H1 (cell line): ENCODE results near the gene PLCH2. TPM values are rescaled to one million over a fixed set of nuclear protein-coding genes. Genes with fewer than 3 reads are reported as not detected.

ENCODE experiments used
- CTCF ChIA-PET: fragments of 300-600 bp; sonication (Branson Sonifier 250); formaldehyde crosslinking; loops from one replicate; lab custom pipeline; 2021; ENCODE audit not compliant: partially characterized antibody; lab: Charles Lee
- POLR2A ChIA-PET: fragments of 300-600 bp; sonication (Branson Sonifier 250); formaldehyde crosslinking; loops from one replicate; lab custom pipeline; 2021; ENCODE audit warnings: inconsistent platforms; ENCODE audit not compliant: partially characterized antibody; lab: Charles Lee
- DNase-seq, 2 experiments: peaks; one replicate each; pipeline versions ENCODE4 v3.0.0 to v3.0.0-alpha.2; 2010 to 2022; ENCODE audit warnings: low spot score in 2 of 2, low read depth in 1 of 2, mixed read lengths in 1 of 2
- FAIRE-seq: peaks from 2 replicates; lab custom pipeline; 2011; peaks lifted over from hg19 to GRCh38; lab: Jason Lieb, UNC
- H2AFZ ChIP-seq: 2 replicates; pipeline ENCODE4 v1.8.1; 2012; ENCODE audit warnings: low read length, inconsistent platforms
- H2AK5ac ChIP-seq: 2 replicates; pipeline ENCODE4 v1.6.1; 2013; ENCODE audit warnings: low read depth, low read length
- H2BK120ac ChIP-seq: replicated peaks from 2 replicates; pipeline ENCODE3; 2013; ENCODE audit warnings: low read depth, low read length, inconsistent platforms
- H2BK12ac ChIP-seq: 2 replicates; pipeline ENCODE4 v1.6.1; 2013; ENCODE audit warnings: low read depth, low read length
- H2BK15ac ChIP-seq: 2 replicates; pipeline ENCODE4 v1.6.1; 2013; ENCODE audit warnings: low read length
- H2BK20ac ChIP-seq: 2 replicates; pipeline ENCODE4 v1.6.1; 2013; ENCODE audit warnings: low read length
- H2BK5ac ChIP-seq: 2 replicates; pipeline ENCODE4 v1.6.1; 2013; ENCODE audit warnings: low read depth, low read length
- H3K14ac ChIP-seq: 2 replicates; pipeline ENCODE4 v1.6.1; 2013; ENCODE audit warnings: inconsistent platforms; ENCODE audit not compliant: insufficient read length
- H3K18ac ChIP-seq: 2 replicates; pipeline ENCODE4 v1.6.1; 2013; ENCODE audit warnings: low read length; ENCODE audit errors: extremely low read depth
- H3K23ac ChIP-seq: 2 replicates; pipeline ENCODE4 v1.6.1; 2013; ENCODE audit warnings: inconsistent platforms; ENCODE audit not compliant: insufficient read length
- H3K23me2 ChIP-seq: 2 replicates; pipeline ENCODE4 v1.6.1; 2013; ENCODE audit warnings: low read depth, low read length
- H3K27ac ChIP-seq: 2 replicates; pipeline ENCODE4 v1.6.1; 2011; ENCODE audit warnings: low read depth, low read length, inconsistent platforms
- H3K27me3 ChIP-seq, 4 experiments: replicated peaks in 1 of 4; 1 replicate in 1 of 4; 2 replicates in 3 of 4; pipeline versions ENCODE4 v1.6.1 to v1.8.1; 2011 to 2013; ENCODE audit warnings: low read length in 3 of 4, mild to moderate bottlenecking in 3 of 4, inconsistent platforms in 2 of 4, mixed read lengths in 2 of 4, moderate library complexity in 1 of 4; ENCODE audit not compliant: control insufficient read depth in 3 of 4, insufficient read depth in 3 of 4; ENCODE audit errors: extremely low read depth in 1 of 4
- H3K36me3 ChIP-seq, 4 experiments: 2 replicates each; pipeline versions ENCODE4 v1.6.1 to v1.8.1; 2011 to 2013; ENCODE audit warnings: mild to moderate bottlenecking in 4 of 4, low read length in 3 of 4, moderate library complexity in 2 of 4, control low read depth in 1 of 4, inconsistent platforms in 1 of 4; ENCODE audit not compliant: insufficient read depth in 4 of 4, control insufficient read depth in 2 of 4
- H3K4ac ChIP-seq: replicated peaks from 2 replicates; pipeline ENCODE3; 2013; ENCODE audit warnings: low read length, low read depth, mixed read lengths, inconsistent platforms; ENCODE audit not compliant: insufficient read length
- H3K4me1 ChIP-seq, 4 experiments: replicated peaks in 1 of 4; 1 replicate in 1 of 4; 2 replicates in 3 of 4; pipeline versions ENCODE4 v1.6.1 to v1.8.1; 2011 to 2013; ENCODE audit warnings: low read length in 3 of 4, inconsistent platforms in 2 of 4, mixed read lengths in 1 of 4; ENCODE audit not compliant: insufficient read depth in 4 of 4, control insufficient read depth in 3 of 4
- H3K4me2 ChIP-seq, 2 experiments: 2 replicates each; pipeline versions ENCODE4 v1.6.1 to v1.8.1; 2011 to 2013; ENCODE audit warnings: low read depth in 2 of 2, low read length in 2 of 2, control low read depth in 1 of 2, inconsistent platforms in 1 of 2, mild to moderate bottlenecking in 1 of 2; ENCODE audit not compliant: insufficient read depth in 1 of 2
- H3K4me3 ChIP-seq, 4 experiments: fragments of 200-600, 300-600 bp in 1 of 4; sonication (generic), shearing (Covaris generic), sonication (Bioruptor Twin) in 1 of 4; 2 replicates each; pipeline versions ENCODE4 v1.5.1 to v1.8.1; 2011 to 2016; ENCODE audit warnings: low read length in 4 of 4, low read depth in 3 of 4, control low read depth in 2 of 4, inconsistent platforms in 2 of 4, mild to moderate bottlenecking in 2 of 4, mixed read lengths in 1 of 4, moderate library complexity in 1 of 4; ENCODE audit not compliant: insufficient read depth in 2 of 4; ENCODE audit errors: extremely low read depth in 1 of 4
- H3K56ac ChIP-seq: replicated peaks from 2 replicates; pipeline ENCODE3; 2013; ENCODE audit warnings: low read depth, mild to moderate bottlenecking, mixed read lengths, low read length, inconsistent platforms; ENCODE audit not compliant: insufficient read length
- H3K79me1 ChIP-seq: 2 replicates; pipeline ENCODE4 v1.6.1; 2013; ENCODE audit warnings: low read depth, low read length, control low read depth
- H3K79me2 ChIP-seq, 2 experiments: 2 replicates each; pipeline versions ENCODE4 v1.6.1 to v1.8.1; 2012 to 2013; ENCODE audit warnings: low read length in 2 of 2, mild to moderate bottlenecking in 2 of 2, inconsistent platforms in 1 of 2; ENCODE audit not compliant: insufficient read depth in 2 of 2, control insufficient read depth in 1 of 2
- H3K9ac ChIP-seq, 4 experiments: replicated peaks in 1 of 4; 1 replicate in 1 of 4; 2 replicates in 3 of 4; pipeline versions ENCODE4 v1.6.1 to v1.8.1; 2011 to 2013; ENCODE audit warnings: low read depth in 3 of 4, low read length in 3 of 4, control low read depth in 2 of 4, mild to moderate bottlenecking in 2 of 4, moderate library complexity in 2 of 4, inconsistent platforms in 1 of 4; ENCODE audit errors: extremely low read depth in 1 of 4
- H3K9me3 ChIP-seq, 2 experiments: 2 replicates each; pipeline versions ENCODE4 v1.6.1 to v1.8.1; 2012 to 2013; ENCODE audit warnings: mild to moderate bottlenecking in 2 of 2, moderate library complexity in 2 of 2, control low read depth in 1 of 2, inconsistent platforms in 1 of 2, low read depth in 1 of 2, low read length in 1 of 2, mixed read lengths in 1 of 2; ENCODE audit not compliant: insufficient read depth in 2 of 2
- H4K20me1 ChIP-seq, 2 experiments: replicated peaks in 1 of 2; 2 replicates each; pipeline versions ENCODE3 to v1.8.1; 2011 to 2013; ENCODE audit warnings: inconsistent platforms in 2 of 2, low read length in 2 of 2, mild to moderate bottlenecking in 1 of 2; ENCODE audit not compliant: insufficient read depth in 2 of 2, control insufficient read depth in 1 of 2
- H4K5ac ChIP-seq: 2 replicates; pipeline ENCODE4 v1.6.1; 2013; ENCODE audit warnings: low read length, low read depth, mixed read lengths, inconsistent platforms; ENCODE audit not compliant: insufficient read length
- H4K8ac ChIP-seq: 2 replicates; pipeline ENCODE4 v1.8.0; 2013; ENCODE audit warnings: mild to moderate bottlenecking, moderate library complexity, low read length, inconsistent platforms; ENCODE audit not compliant: insufficient read depth; ENCODE audit errors: extremely low read depth
- H4K91ac ChIP-seq: replicated peaks from 2 replicates; pipeline ENCODE3; 2013; ENCODE audit warnings: low read length, mixed read lengths, inconsistent platforms; ENCODE audit not compliant: insufficient read length
- BACH1 ChIP-seq: IDR thresholded peaks from 2 replicates; pipeline ENCODE4 v1.6.1; 2012; ENCODE audit warnings: low read length, improper control_type of control experiment
- BRCA1 ChIP-seq: IDR thresholded peaks from 2 replicates; pipeline ENCODE4 v1.6.1; 2012; ENCODE audit warnings: low read depth, low read length, improper control_type of control experiment
- CTBP2 ChIP-seq: IDR thresholded peaks from 2 replicates; pipeline ENCODE4 v1.7.0; 2011; ENCODE audit warnings: borderline replicate concordance, mild to moderate bottlenecking, moderate library complexity, mixed read lengths, low read length; ENCODE audit not compliant: insufficient read depth, insufficient read length
- E2F6 ChIP-seq: IDR thresholded peaks from 2 replicates; pipeline ENCODE4 v1.6.1; 2012; ENCODE audit warnings: inconsistent platforms
- MAX ChIP-seq: IDR thresholded peaks from 2 replicates; pipeline ENCODE4 v1.6.1; 2012; ENCODE audit warnings: inconsistent platforms
- RAD21 ChIP-seq, 2 experiments: IDR thresholded peaks in 1 of 2; conservative IDR thresholded peaks in 1 of 2; 2 replicates each; pipeline ENCODE4 v1.6.1; 2011; ENCODE audit warnings: low read depth in 2 of 2, low read length in 2 of 2, improper control_type of control experiment in 1 of 2, inconsistent platforms in 1 of 2, mild to moderate bottlenecking in 1 of 2, moderate library complexity in 1 of 2
- RBBP5 ChIP-seq: IDR thresholded peaks from 2 replicates; pipeline ENCODE4 v1.7.1; 2012; ENCODE audit warnings: low read depth, mild to moderate bottlenecking, inconsistent platforms, low read length, moderate library complexity, borderline replicate concordance
- SIN3A ChIP-seq, 2 experiments: IDR thresholded peaks in 1 of 2; conservative IDR thresholded peaks in 1 of 2; 2 replicates each; pipeline ENCODE4 v1.6.1; 2011 to 2012; ENCODE audit warnings: low read length in 2 of 2, improper control_type of control experiment in 1 of 2, low read depth in 1 of 2, mild to moderate bottlenecking in 1 of 2
- SIX5 ChIP-seq: IDR thresholded peaks from 2 replicates; pipeline ENCODE4 v1.6.1; 2011; ENCODE audit warnings: mild to moderate bottlenecking, low read depth, low read length
- TAF7 ChIP-seq: optimal IDR thresholded peaks from 2 replicates; pipeline ENCODE3; 2011; ENCODE audit warnings: low read depth, mild to moderate bottlenecking, inconsistent platforms, low read length, moderate library complexity, borderline replicate concordance
- YY1 ChIP-seq: IDR thresholded peaks from 2 replicates; pipeline ENCODE4 v1.6.1; 2011; ENCODE audit warnings: low read depth, mild to moderate bottlenecking, low read length
- WGBS, 2 experiments: shearing (Covaris generic) in 1 of 2; methylation state at CpG; one replicate each; pipeline versions ENCODE4 v1.1.6 to v1.1.7; 2013 to 2015; ENCODE audit warnings: low lambda C conversion rate in 2 of 2, mixed read lengths in 2 of 2, inconsistent platforms in 1 of 2, low coverage in 1 of 2, missing lambda C conversion rate in 1 of 2; ENCODE audit not compliant: insufficient replicate concordance in 2 of 2, insufficient coverage in 1 of 2, insufficient read length in 1 of 2; ENCODE audit errors: extremely low coverage in 1 of 2, missing lambda C conversion rate in 1 of 2; 5-methylcytosine and 5-hydroxymethylcytosine counted together
- polyA plus RNA-seq, 7 experiments: library from polyadenylated mRNA; depleted of rRNA in 3 of 7; stranded (reverse) in 5 of 7; unstranded in 2 of 7; fragments of >200 nt in 5 of 7; fragments of 200-250 nt in 2 of 7; gene quantifications; 1 replicate in 5 of 7; 2 replicates in 1 of 7; 4 replicates in 1 of 7; pipeline versions ENCODE4 v1.2.1 to v1.2.3, GENCODE V29; 2011 to 2013; ENCODE audit warnings: missing spikeins in 2 of 7, mixed read lengths in 2 of 7
- total RNA-seq: library from RNA; stranded (reverse); fragmentation: NEBNext Ultra II Directional; extraction: Animal tissue kit (Norgen Biotek cat#: 25700); gene quantifications from 2 replicates; pipeline ENCODE4 v1.2.1, GENCODE V29; 2021

The PLCH2 gene
- total and polyA plus RNA-seq, 2 of the 8 experiments (the other 6 are each of a cell fraction or from before 2014, with no cell fraction given), result 0.14 to 0.19 TPM

DNA sequence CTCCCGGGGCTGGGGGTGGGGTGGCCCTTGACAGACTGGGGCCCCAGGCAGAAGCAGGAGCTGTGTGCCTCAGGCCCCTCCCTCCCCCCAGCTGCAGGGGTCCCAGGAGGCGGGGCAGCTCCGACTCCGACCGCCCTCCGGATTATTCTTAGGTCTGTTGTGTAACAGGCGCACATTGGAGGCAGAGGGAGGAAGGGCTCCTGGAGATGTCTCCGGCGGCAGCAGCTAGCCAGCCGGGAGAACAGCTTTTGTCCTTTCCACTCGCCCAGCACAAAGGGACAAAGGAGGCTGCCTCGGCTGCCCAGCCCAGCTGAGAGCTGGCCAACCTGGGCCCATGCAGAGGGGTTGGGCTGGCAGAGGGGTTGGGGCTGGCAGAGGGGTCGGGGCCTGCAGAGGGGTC is 29.7 kb upstream of the PLCH2 start:
- POLR2A ChIA-PET, result interaction anchor here (1.1 kb wide), 1 partner anchor 50 kb away, joined by 3 read pairs; no protein-coding TSS in a partner anchor
- TF ChIP-seq E2F6 (no peak), MAX (no peak), SIX5 (no peak), CTBP2 (no peak), YY1 (no peak), RAD21 (IDR thresholded peaks at IDR 0.05 in 1 of 2, conservative IDR thresholded peaks at IDR 0.05 in 1 of 2; ENCODE audit: low read depth in 2 of 2, low read length in 2 of 2) (no peak), BRCA1 (no peak), BACH1 (no peak), RBBP5 (no peak), SIN3A (conservative IDR thresholded peaks at IDR 0.05 in 1 of 2, IDR thresholded peaks at IDR 0.05 in 1 of 2; ENCODE audit: low read depth in 1 of 2, low read length in 2 of 2) (no peak), TAF7 (no peak)

More for the DNA sequence above, 29.7 kb upstream of the PLCH2 start:
- Histone ChIP-seq H3K27me3 (peaks cover 18 to 34% (median 30%) of the 10 kb centered on the region in 4 experiments), H3K79me1 (no peaks in the 10 kb centered on the region), H3K18ac (no peak overlapping the region; the same call in 1 of the 2 replicates), H3K56ac (no peak overlapping the region), H3K23ac (no peak overlapping the region), H3K9me3 (no peaks in the 10 kb centered on the region), H4K8ac (no peak overlapping the region), H3K23me2 (no peaks in the 10 kb centered on the region; the same call in 1 of the 2 replicates), H4K91ac (no peak overlapping the region), H3K4me2 (no peak overlapping the region; a peak in 1 of 4 replicates), H3K9ac (no peak overlapping the region), H2AK5ac (no peak overlapping the region), H2BK20ac (no peak overlapping the region), H3K4me3 (no peak overlapping the region), H4K20me1 (peaks cover 0 to 4% of the 10 kb centered on the region in 2 experiments), H3K4me1 (peaks cover 0 to 18% (median 10%) of the 10 kb centered on the region in 4 experiments; a peak in 4 of 7 replicates), H3K4ac (peak overlapping the region; percentile 32), H2AFZ (no peak overlapping the region), H4K5ac (no peak overlapping the region), H3K36me3 (no peaks in the 10 kb centered on the region), H2BK5ac (no peak overlapping the region), H3K27ac (no peak overlapping the region), H2BK120ac (no peak overlapping the region), H2BK12ac (no peak overlapping the region), H2BK15ac (no peak overlapping the region), H3K14ac (no peak overlapping the region), H3K79me2 (no peaks in the 10 kb centered on the region)
- WGBS, 2 experiments, result 54% methylated on average over 13 of the region's 13 CpGs; no CpG with 5 or more reads in 1 of the 2 experiments
- DNase-seq (no peak), FAIRE-seq (no peak)
- CTCF ChIA-PET, result interaction anchor here (0.6 to 2.4 kb wide), 6 partner anchors 26 to 115 kb away, joined by 3 to 8 read pairs (median 6); no protein-coding TSS in a partner anchor
